Measurements from ENCODE around the gene DCAF6.

The DCAF6 gene

DNA sequence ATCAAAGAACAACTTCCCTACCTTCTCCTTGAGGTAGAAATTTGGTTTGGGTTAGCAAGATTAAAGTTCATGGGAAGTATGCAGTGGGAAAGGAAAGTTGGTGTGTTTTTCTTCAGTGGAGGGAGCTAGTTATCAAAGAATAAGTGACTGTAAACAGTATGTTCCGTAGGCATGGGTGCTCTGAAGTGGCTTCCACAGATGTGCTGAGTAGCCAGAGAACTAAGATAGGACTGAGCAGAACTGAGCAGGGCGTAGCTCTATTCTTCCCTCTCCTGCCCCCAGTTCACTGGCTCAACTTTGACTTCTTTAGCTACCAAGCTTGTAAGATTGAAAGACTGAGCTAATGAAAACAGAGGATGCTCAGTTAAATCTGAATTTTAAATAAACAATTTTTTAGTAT, 26.0 kb upstream of the DCAF6 start:
- Histone ChIP-seq H3K4me3 (ENCODE audit: low read length) (no peak overlapping the region), H3K9me3 (ENCODE audit: control insufficient read depth, low read length) (peaks cover 8% of the 10 kb centered on the region), H3K27me3 (replicated peaks; ENCODE audit: control insufficient read depth, insufficient read depth, low read length) (no peaks in the 10 kb centered on the region), H3K9ac (ENCODE audit: low read length) (no peak overlapping the region), H3K4me1 (ENCODE audit: control insufficient read depth, insufficient read depth, low read length) (peaks cover 16% of the 10 kb centered on the region), H3K36me3 (ENCODE audit: control insufficient read depth, insufficient read depth, low read length, severe bottlenecking) (peaks cover 18% of the 10 kb centered on the region)
- no peak for DNase-seq (ENCODE audit: low read depth)

DNA sequence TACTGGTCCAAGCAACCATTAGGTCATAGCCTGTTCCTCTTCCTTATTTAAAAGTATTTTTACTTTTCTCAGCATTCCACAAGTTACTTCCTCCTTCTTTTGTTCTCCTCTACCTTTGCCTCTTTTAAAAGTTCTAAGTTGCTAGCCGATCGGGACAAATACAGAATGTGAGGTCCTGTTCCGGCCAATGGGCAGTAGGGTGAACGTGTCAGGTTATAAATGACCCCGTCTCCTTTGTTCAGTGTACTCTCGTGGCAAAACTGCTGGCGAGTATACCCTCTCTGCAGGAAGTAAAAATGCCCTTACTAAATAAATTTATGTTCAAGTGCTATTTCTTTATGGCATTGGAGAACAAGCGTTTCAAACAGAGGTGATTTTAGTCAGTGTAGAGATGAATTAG, 25.1 kb upstream of the DCAF6 start:
- peaks cover 25% of the 10 kb centered on the region for H3K36me3 ChIP-seq (ENCODE audit: control insufficient read depth, insufficient read depth, low read length, severe bottlenecking)
- peaks cover 12% of the 10 kb centered on the region for H3K4me1 ChIP-seq (ENCODE audit: control insufficient read depth, insufficient read depth, low read length)
- peaks cover 8% of the 10 kb centered on the region for H3K9me3 ChIP-seq (ENCODE audit: control insufficient read depth, low read length)
- no peak for DNase-seq (ENCODE audit: low read depth)
- no peaks in the 10 kb centered on the region for H3K27me3 ChIP-seq (replicated peaks; ENCODE audit: control insufficient read depth, insufficient read depth, low read length)
- H3K9ac ChIP-seq (ENCODE audit: low read length), result no peak overlapping the region
- no peak overlapping the region for H3K4me3 ChIP-seq (ENCODE audit: low read length)

- Histone ChIP-seq H3K4me1 (ENCODE audit: control insufficient read depth, insufficient read depth, low read length) (peaks cover 21% of the 10 kb centered on the region), H3K4me3 (ENCODE audit: low read length) (no peak overlapping the region), H3K9ac (ENCODE audit: low read length) (no peak overlapping the region), H3K27me3 (replicated peaks; ENCODE audit: control insufficient read depth, insufficient read depth, low read length) (no peaks in the 10 kb centered on the region), H3K36me3 (ENCODE audit: control insufficient read depth, insufficient read depth, low read length, severe bottlenecking) (peaks cover 34% of the 10 kb centered on the region), H3K9me3 (ENCODE audit: control insufficient read depth, low read length) (peaks cover 8% of the 10 kb centered on the region)
- DNase-seq (ENCODE audit: low read depth), result no peak
Observed at GRCh38 chr1:167912294-167912693, 24.2 kb upstream of the DCAF6 start.

DNA sequence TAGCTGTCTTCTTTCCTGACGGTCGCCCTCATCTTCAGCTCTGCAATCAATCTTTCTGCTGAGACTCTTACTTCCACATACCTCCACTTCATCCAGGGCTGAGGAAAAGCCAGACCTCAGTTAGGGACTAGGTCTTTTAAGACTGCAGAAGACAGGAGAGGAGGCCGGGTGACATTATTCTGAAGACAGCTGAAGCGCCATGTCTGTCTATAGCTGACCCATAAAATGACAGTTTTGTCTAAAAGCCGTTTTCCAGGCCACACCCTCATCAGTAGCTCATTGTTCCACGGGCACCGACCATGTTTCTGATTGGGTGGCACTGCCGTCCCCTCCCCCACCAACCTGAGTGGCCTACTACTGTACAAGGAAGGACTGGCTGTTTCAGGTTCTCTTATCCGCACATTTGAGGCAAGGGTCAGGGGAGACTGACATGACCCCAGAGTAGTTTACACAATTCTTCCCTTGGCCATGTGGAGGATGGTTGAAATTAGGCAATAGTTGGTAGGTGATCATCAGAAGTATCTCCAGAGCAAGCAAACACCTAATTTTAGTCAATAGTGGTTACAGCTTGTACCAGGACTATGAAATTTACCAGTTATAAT, 22.5 kb upstream of the DCAF6 start, which contains the start of gene ADCY10:
ADCY10 (minus strand) TSS at position 240 of the 602 bp plus-strand sequence. CDS start 8,994 bp downstream, outside the sequence.
- Histone ChIP-seq H3K9ac (ENCODE audit: low read length) (no peak within 1 kb of the TSS), H3K27me3 (replicated peaks; ENCODE audit: control insufficient read depth, insufficient read depth, low read length) (no peaks in the 10 kb centered on the region), H3K9me3 (ENCODE audit: control insufficient read depth, low read length) (peaks cover 8% of the 10 kb centered on the region), H3K36me3 (ENCODE audit: control insufficient read depth, insufficient read depth, low read length, severe bottlenecking) (peaks cover 48% of the 10 kb centered on the region), H3K4me3 (ENCODE audit: low read length) (no peak within 1 kb of the TSS), H3K4me1 (ENCODE audit: control insufficient read depth, insufficient read depth, low read length) (peaks cover 21% of the 10 kb centered on the region)
- no peak for DNase-seq (ENCODE audit: low read depth)

DNA sequence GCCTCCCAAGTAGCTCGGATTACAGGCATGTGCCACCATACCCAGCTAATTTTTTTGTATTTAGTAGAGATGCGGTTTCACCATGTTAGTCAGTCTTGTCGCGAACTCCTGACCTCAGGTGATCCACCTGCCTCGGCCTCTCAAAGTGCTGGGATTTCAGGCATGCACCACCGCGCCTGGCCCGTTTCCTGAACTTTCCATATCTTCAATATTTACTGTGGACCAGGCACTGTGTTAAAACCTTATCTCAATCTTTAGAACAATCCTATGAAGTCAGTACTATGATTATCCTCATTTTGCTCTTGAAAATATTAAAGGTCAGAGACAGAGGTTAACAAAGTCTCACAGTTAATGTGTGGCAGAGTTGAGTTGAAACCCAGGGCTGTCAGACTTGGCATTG, 20.9 kb upstream of the DCAF6 start:
- Histone ChIP-seq H3K9me3 (ENCODE audit: control insufficient read depth, low read length) (no peaks in the 10 kb centered on the region), H3K4me3 (ENCODE audit: low read length) (no peak overlapping the region), H3K4me1 (ENCODE audit: control insufficient read depth, insufficient read depth, low read length) (peaks cover 17% of the 10 kb centered on the region), H3K9ac (ENCODE audit: low read length) (no peak overlapping the region), H3K36me3 (ENCODE audit: control insufficient read depth, insufficient read depth, low read length, severe bottlenecking) (peaks cover 60% of the 10 kb centered on the region), H3K27me3 (replicated peaks; ENCODE audit: control insufficient read depth, insufficient read depth, low read length) (no peaks in the 10 kb centered on the region)
- no peak for DNase-seq (ENCODE audit: low read depth)

GRCh38 chr1:167916766-167917511, 19.5 kb upstream of the DCAF6 start:
- Histone ChIP-seq H3K4me3 (ENCODE audit: low read length) (no peak overlapping the region), H3K36me3 (ENCODE audit: control insufficient read depth, insufficient read depth, low read length, severe bottlenecking) (peaks cover 60% of the 10 kb centered on the region), H3K9me3 (ENCODE audit: control insufficient read depth, low read length) (no peaks in the 10 kb centered on the region), H3K4me1 (ENCODE audit: control insufficient read depth, insufficient read depth, low read length) (peaks cover 18% of the 10 kb centered on the region), H3K27me3 (replicated peaks; ENCODE audit: control insufficient read depth, insufficient read depth, low read length) (no peaks in the 10 kb centered on the region), H3K9ac (ENCODE audit: low read length) (no peak overlapping the region)
- DNase-seq (ENCODE audit: low read depth), result no peak

GRCh38 chr1:167922023-167922422, 14.5 kb upstream of the DCAF6 start:
- DNase-seq (ENCODE audit: low read depth), result peak; percentile 71
- Histone ChIP-seq H3K4me3 (ENCODE audit: low read length) (peak overlapping the region; percentile 63), H3K4me1 (ENCODE audit: control insufficient read depth, insufficient read depth, low read length) (peaks cover 30% of the 10 kb centered on the region), H3K9ac (ENCODE audit: low read length) (peak overlapping the region; percentile 5), H3K36me3 (ENCODE audit: control insufficient read depth, insufficient read depth, low read length, severe bottlenecking) (peaks cover 45% of the 10 kb centered on the region), H3K9me3 (ENCODE audit: control insufficient read depth, low read length) (no peaks in the 10 kb centered on the region), H3K27me3 (replicated peaks; ENCODE audit: control insufficient read depth, insufficient read depth, low read length) (no peaks in the 10 kb centered on the region)

GRCh38 chr1:167922611-167923074, 13.8 kb upstream of the DCAF6 start:
- DNase-seq (ENCODE audit: low read depth), result peak; percentile 38
- Histone ChIP-seq H3K9me3 (ENCODE audit: control insufficient read depth, low read length) (no peaks in the 10 kb centered on the region), H3K36me3 (ENCODE audit: control insufficient read depth, insufficient read depth, low read length, severe bottlenecking) (peaks cover 39% of the 10 kb centered on the region), H3K9ac (ENCODE audit: low read length) (no peak overlapping the region), H3K4me1 (ENCODE audit: control insufficient read depth, insufficient read depth, low read length) (peaks cover 32% of the 10 kb centered on the region), H3K27me3 (replicated peaks; ENCODE audit: control insufficient read depth, insufficient read depth, low read length) (no peaks in the 10 kb centered on the region), H3K4me3 (ENCODE audit: low read length) (no peak overlapping the region)

DNA sequence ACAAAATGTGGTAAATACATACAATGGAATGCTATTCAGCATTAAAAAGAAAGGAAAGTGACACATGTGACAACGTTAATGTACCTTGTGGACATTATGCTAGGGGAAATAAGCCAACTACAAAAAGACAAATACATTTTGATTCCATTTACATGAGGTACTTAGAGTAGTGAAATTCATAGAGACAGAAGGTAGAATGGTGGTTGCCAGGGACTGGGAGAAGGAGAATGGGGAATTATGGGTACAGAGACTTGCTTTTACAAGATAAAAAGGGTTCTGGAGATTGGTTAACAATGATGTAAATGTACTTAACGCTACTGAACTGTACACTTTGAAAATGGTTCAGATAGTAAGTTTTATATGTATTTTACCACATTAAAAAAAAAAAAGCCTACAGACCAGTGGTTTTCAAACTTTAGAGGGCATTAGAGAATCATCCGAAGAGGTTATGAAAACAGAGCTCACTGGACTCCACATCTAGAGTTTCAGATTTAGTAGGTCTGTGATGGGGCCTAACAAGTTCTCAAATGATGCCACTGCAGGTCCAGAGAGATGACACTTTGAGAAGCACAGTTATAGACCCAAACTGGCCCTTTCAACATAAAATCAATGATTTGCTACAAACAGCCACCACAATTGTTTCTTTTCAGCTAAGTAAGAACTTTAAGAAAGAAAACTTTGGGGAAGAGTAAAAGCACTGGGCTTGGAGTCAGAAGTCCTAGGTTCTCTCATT, 13.0 kb upstream of the DCAF6 start:
- no peak for DNase-seq (ENCODE audit: low read depth)
- peaks cover 32% of the 10 kb centered on the region for H3K4me1 ChIP-seq (ENCODE audit: control insufficient read depth, insufficient read depth, low read length)

GRCh38 chr1:167924102-167924501, 12.4 kb upstream of the DCAF6 start:
- no peak for DNase-seq (ENCODE audit: low read depth)

More for the DNA sequence above, 13.0 kb upstream of the DCAF6 start:
- Histone ChIP-seq H3K9ac (ENCODE audit: low read length) (no peak overlapping the region), H3K4me3 (ENCODE audit: low read length) (no peak overlapping the region), H3K36me3 (ENCODE audit: control insufficient read depth, insufficient read depth, low read length, severe bottlenecking) (peaks cover 31% of the 10 kb centered on the region), H3K27me3 (replicated peaks; ENCODE audit: control insufficient read depth, insufficient read depth, low read length) (no peaks in the 10 kb centered on the region), H3K9me3 (ENCODE audit: control insufficient read depth, low read length) (no peaks in the 10 kb centered on the region)

DNA sequence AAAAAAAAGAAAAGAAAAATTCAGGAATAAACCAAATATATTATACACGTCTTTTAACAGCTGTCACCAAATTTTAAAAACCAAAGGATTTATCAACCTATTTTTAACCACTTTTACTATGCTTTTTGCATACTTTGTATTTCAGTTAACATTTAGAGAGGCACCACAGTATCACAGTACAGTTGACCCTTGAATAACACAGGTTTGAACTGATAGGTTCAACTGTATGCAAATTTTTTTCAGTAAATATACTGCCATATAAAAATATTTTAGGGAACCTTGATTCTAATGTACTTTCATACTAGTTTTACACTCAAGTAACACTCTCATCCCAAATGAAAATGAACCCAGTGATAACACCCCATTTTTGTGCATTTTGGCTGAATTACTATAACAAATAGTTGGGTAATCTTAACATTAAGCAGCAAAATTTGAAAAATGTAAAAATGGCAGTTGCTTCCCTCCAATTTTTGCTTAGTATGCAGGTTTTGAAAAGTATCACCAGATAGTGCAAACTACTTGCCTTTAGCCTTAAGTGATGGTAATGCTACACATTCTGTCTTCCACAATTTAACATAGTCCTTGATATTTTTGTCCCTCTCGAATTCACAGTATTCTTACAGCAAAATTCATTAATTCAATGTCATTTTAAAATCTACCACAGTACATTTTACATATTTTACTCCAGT, 11.8 kb upstream of the DCAF6 start:
- DNase-seq (ENCODE audit: low read depth), result no peak
- Histone ChIP-seq H3K4me3 (ENCODE audit: low read length) (no peak overlapping the region), H3K27me3 (replicated peaks; ENCODE audit: control insufficient read depth, insufficient read depth, low read length) (no peaks in the 10 kb centered on the region)

More at GRCh38 chr1:167924102-167924501, 12.4 kb upstream of the DCAF6 start:
- H3K27me3 ChIP-seq (replicated peaks; ENCODE audit: control insufficient read depth, insufficient read depth, low read length), result no peaks in the 10 kb centered on the region
- H3K9ac ChIP-seq (ENCODE audit: low read length), result no peak overlapping the region
- H3K36me3 ChIP-seq (ENCODE audit: control insufficient read depth, insufficient read depth, low read length, severe bottlenecking), result peaks cover 27% of the 10 kb centered on the region
- no peaks in the 10 kb centered on the region for H3K9me3 ChIP-seq (ENCODE audit: control insufficient read depth, low read length)
- peaks cover 32% of the 10 kb centered on the region for H3K4me1 ChIP-seq (ENCODE audit: control insufficient read depth, insufficient read depth, low read length)
- no peak overlapping the region for H3K4me3 ChIP-seq (ENCODE audit: low read length)

More for the DNA sequence above, 11.8 kb upstream of the DCAF6 start:
- Histone ChIP-seq H3K9ac (ENCODE audit: low read length) (no peak overlapping the region), H3K4me1 (ENCODE audit: control insufficient read depth, insufficient read depth, low read length) (peaks cover 32% of the 10 kb centered on the region), H3K9me3 (ENCODE audit: control insufficient read depth, low read length) (no peaks in the 10 kb centered on the region), H3K36me3 (ENCODE audit: control insufficient read depth, insufficient read depth, low read length, severe bottlenecking) (peaks cover 21% of the 10 kb centered on the region)

All from adipocyte (in vitro differentiated cells).